AG04449 (cell line): ENCODE results near the gene CRY2.
A peak's percentile ranks its signal among the peaks of the same experiment; 100 is the strongest.

ENCODE experiments used
- CTCF ChIA-PET: fragments of 350-600 bp; formaldehyde crosslinking; extraction: SDS; loops from one replicate; lab custom pipeline; 2021; ENCODE audit warnings: antibody characterized with exemption; lab: Yijun Ruan, JAX
- POLR2A ChIA-PET: fragments of 400-600, 350-600 bp; formaldehyde crosslinking; extraction: SDS; loops from one replicate; lab custom pipeline; 2020; ENCODE audit warnings: antibody characterized with exemption, inconsistent platforms; lab: Yijun Ruan, JAX
- DNase-seq: peaks from one replicate; pipeline ENCODE4 v3.0.0-alpha.2; 2010; ENCODE audit warnings: low read depth, low spot score
- H3K4me3 ChIP-seq: 2 replicates; pipeline ENCODE4 v1.5.1; 2011; ENCODE audit warnings: low read depth, mild to moderate bottlenecking, control low read depth, low read length
- CTCF ChIP-seq: IDR thresholded peaks from one replicate; pipeline ENCODE4 v1.5.1; 2011; ENCODE audit warnings: mild to moderate bottlenecking, moderate library complexity, low read length, control low read depth, inconsistent platforms; ENCODE audit not compliant: insufficient read depth; ENCODE audit errors: missing control alignments

Gene CRY2

GRCh38 chr11:45843158-45843924 is 3.9 kb upstream of the CRY2 start:
- POLR2A ChIA-PET: no interaction called here
- no peak overlapping the region for H3K4me3 ChIP-seq
- no peak for DNase-seq
- CTCF ChIA-PET: interaction anchor here (1.1 to 6.7 kb wide), 34 partner anchors 8 to 396 kb away, joined by 3 to 118 read pairs (median 5); partner anchors contain the start of gene SLC35C1
- peak; percentile 90 for TF ChIP-seq CTCF

GRCh38 chr11:45844822-45845578 is 2.3 kb upstream of the CRY2 start:
- no peak overlapping the region for H3K4me3 ChIP-seq
- ChIA-PET CTCF (interaction anchor here (1.1 to 6.7 kb wide), 7 partner anchors 11 to 162 kb away, joined by 3 to 118 read pairs (median 5); partner anchors contain the start of gene PEX16), POLR2A (no interaction called here)
- no peak for TF ChIP-seq CTCF
- DNase-seq: no peak

GRCh38 chr11:45846174-45846675 is 1.1 kb upstream of the CRY2 start:
- ChIA-PET POLR2A (interaction anchor here (1.4 to 1.6 kb wide), 2 partner anchors 12 to 14 kb away, joined by 8 to 10 read pairs; no protein-coding TSS in a partner anchor), CTCF (interaction anchor here (1.6 to 6.7 kb wide), 5 partner anchors 10 to 27 kb away, joined by 5 to 118 read pairs (median 48); no protein-coding TSS in a partner anchor)
- no peak for TF ChIP-seq CTCF
- H3K4me3 ChIP-seq: no peak overlapping the region
- no peak for DNase-seq

GRCh38 chr11:45847911-45848316 is 639 bp downstream of the CRY2 start:
- CTCF ChIA-PET: interaction anchor here (0.7 kb wide), 1 partner anchor 10 kb away, joined by 3 read pairs; no protein-coding TSS in a partner anchor

GRCh38 chr11:45848654-45849081 is 1.4 kb downstream of the CRY2 start:
- peak overlapping the region; percentile 95 for H3K4me3 ChIP-seq
- no peak for TF ChIP-seq CTCF
- POLR2A ChIA-PET: interaction anchor here (0.6 kb wide), 1 partner anchor 391 kb away, joined by 3 read pairs; no protein-coding TSS in a partner anchor
- CTCF ChIA-PET: no interaction called here
- no peak for DNase-seq

More at GRCh38 chr11:45847911-45848316, 639 bp downstream of the CRY2 start:
- DNase-seq: no peak
- POLR2A ChIA-PET: interaction anchor here (0.6 to 1.6 kb wide), 3 partner anchors 10 to 392 kb away, joined by 3 to 10 read pairs (median 8); no protein-coding TSS in a partner anchor
- peak overlapping the region; percentile 95 for H3K4me3 ChIP-seq
- peak; percentile 24 for TF ChIP-seq CTCF
